ENCODE data around the gene KEL.

KEL gene

DNA sequence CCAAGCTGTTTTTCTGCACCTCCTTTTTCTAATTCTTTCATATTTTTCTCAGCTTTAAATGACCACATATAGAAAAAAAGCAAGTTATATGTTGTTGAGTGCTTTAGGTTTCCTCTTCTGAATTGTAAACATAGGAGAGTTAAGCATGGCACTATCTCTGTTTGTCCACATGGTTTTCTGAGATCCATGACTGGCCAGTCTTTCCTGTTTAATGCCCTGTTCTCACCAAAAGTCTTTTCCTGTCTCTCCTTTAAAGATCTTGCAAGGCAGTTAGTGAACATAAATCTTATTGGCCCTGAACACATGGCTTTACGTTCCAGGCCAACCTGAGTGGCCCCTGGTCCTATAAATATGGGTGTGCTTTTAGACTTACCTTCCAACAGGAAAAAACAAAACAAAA lies 48.0 kb downstream of the KEL start:
- TF ChIP-seq FOXP2 (optimal IDR thresholded peaks at IDR 0.05; ENCODE audit: borderline replicate concordance, extremely low read depth, extremely low read length, insufficient read depth) = no peak
- TF ChIP-seq REST (IDR thresholded peaks at IDR 0.05; ENCODE audit: insufficient read depth in 1 of 2, low read depth in 2 of 2, low read length in 2 of 2) = no peak
- TF ChIP-seq SIN3A (IDR thresholded peaks at IDR 0.05; ENCODE audit: borderline replicate concordance, insufficient read depth, low read length) = no peak
- TF ChIP-seq POLR2AphosphoS5 (IDR thresholded peaks at IDR 0.05; ENCODE audit: low read depth, low read length) = no peak
- no peak for TF ChIP-seq TAF1 (IDR thresholded peaks at IDR 0.05; ENCODE audit: borderline replicate concordance, insufficient read depth, low read length)

GRCh38 chr7:142913566-142913965 lies 48.6 kb downstream of the KEL start:
- no peak for TF ChIP-seq REST (IDR thresholded peaks at IDR 0.05; ENCODE audit: insufficient read depth in 1 of 2, low read depth in 2 of 2, low read length in 2 of 2)
- no peak for TF ChIP-seq TAF1 (IDR thresholded peaks at IDR 0.05; ENCODE audit: borderline replicate concordance, insufficient read depth, low read length)

GRCh38 chr7:142913051-142913450 lies 49.1 kb downstream of the KEL start:
- no peak for TF ChIP-seq TAF1 (IDR thresholded peaks at IDR 0.05; ENCODE audit: borderline replicate concordance, insufficient read depth, low read length)
- TF ChIP-seq POLR2AphosphoS5 (IDR thresholded peaks at IDR 0.05; ENCODE audit: low read depth, low read length) = no peak

DNA sequence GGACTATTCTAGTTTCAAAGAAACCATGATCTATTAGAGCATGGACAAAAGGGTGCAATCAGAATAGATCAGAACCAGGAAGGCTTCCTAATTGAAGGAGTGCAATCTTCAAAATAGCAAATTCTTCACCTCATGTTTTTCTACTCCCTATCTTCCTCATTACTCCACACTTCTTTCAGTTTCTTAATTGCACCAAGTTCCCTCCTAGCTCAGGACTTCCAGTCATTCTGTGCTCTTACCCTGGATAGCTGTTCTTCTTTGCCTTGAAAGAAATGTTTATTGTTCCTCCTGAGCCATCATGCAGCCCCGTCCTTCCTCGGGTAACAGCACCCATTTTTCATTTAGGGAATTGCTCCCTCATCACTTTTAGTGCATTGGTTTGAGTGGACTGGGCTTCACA lies 51.7 kb downstream of the KEL start:
- TF ChIP-seq POLR2AphosphoS5 (IDR thresholded peaks at IDR 0.05; ENCODE audit: low read depth, low read length) (no peak), TAF1 (IDR thresholded peaks at IDR 0.05; ENCODE audit: borderline replicate concordance, insufficient read depth, low read length) (no peak), REST (IDR thresholded peaks at IDR 0.05; ENCODE audit: insufficient read depth in 1 of 2, low read depth in 2 of 2, low read length in 2 of 2) (no peak), SIN3A (IDR thresholded peaks at IDR 0.05; ENCODE audit: borderline replicate concordance, insufficient read depth, low read length) (no peak), FOXP2 (optimal IDR thresholded peaks at IDR 0.05; ENCODE audit: borderline replicate concordance, extremely low read depth, extremely low read length, insufficient read depth) (no peak)

DNA sequence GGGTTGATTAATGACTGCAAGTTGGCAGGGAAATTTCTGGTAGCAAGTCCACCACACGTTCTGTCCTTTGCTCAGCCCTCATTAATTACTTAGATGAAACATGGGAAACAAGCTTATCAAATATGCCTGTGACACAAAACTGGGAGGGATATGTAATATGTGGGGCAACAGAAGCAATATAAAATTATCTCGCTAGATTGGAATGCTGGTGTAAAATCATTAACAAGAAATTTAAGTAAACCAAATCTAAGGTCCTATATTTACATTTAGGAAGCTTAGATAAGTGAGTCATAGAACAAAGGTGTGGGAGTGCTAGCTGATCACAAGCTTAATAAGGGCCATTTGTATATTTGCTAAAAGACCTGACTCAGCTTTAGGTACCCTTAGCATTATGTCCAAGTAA lies 52.1 kb downstream of the KEL start:
- TF ChIP-seq POLR2AphosphoS5 (IDR thresholded peaks at IDR 0.05; ENCODE audit: low read depth, low read length) = no peak

- TF ChIP-seq POLR2AphosphoS5 (IDR thresholded peaks at IDR 0.05; ENCODE audit: low read depth, low read length) = no peak
- no peak for TF ChIP-seq FOXP2 (optimal IDR thresholded peaks at IDR 0.05; ENCODE audit: borderline replicate concordance, extremely low read depth, extremely low read length, insufficient read depth)
- no peak for TF ChIP-seq SIN3A (IDR thresholded peaks at IDR 0.05; ENCODE audit: borderline replicate concordance, insufficient read depth, low read length)
These were observed 53.0 kb downstream of the KEL start for GRCh38 chr7:142908921-142909890.

DNA sequence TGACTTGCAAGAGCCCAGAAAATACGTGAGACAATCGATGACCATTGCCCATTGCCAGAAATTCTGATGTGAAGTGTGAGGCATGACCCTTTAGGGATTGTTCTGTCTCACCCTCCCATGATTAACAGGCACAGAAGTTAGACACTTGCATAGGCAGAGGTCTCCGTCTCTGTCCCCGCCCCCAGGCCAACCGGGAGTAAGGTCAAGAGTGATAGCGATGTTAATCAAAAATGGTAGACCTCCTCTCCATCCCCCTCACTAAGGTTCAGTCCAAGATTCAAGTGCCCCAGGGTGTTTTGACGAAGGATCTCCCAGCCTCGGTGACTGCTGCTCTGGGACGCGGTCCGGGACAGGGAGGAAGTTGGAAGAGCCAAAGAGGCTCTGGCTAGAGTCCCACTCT lies 53.9 kb downstream of the KEL start:
- no peak for TF ChIP-seq SIN3A (IDR thresholded peaks at IDR 0.05; ENCODE audit: borderline replicate concordance, insufficient read depth, low read length)
- TF ChIP-seq POLR2AphosphoS5 (IDR thresholded peaks at IDR 0.05; ENCODE audit: low read depth, low read length) = no peak
- no peak for TF ChIP-seq REST (IDR thresholded peaks at IDR 0.05; ENCODE audit: insufficient read depth in 1 of 2, low read depth in 2 of 2, low read length in 2 of 2)
- TF ChIP-seq TAF1 (IDR thresholded peaks at IDR 0.05; ENCODE audit: borderline replicate concordance, insufficient read depth, low read length) = no peak
- TF ChIP-seq FOXP2 (optimal IDR thresholded peaks at IDR 0.05; ENCODE audit: borderline replicate concordance, extremely low read depth, extremely low read length, insufficient read depth) = no peak
